ENCODE results near the gene MTCL1. TPM values are rescaled to one million over a fixed set of nuclear protein-coding genes. Genes with fewer than 3 reads are reported as not detected.

MTCL1 gene
- total RNA-seq, 1 experiment from 2014 or later, result 28.3 TPM

- ChIA-PET CTCF (no interaction called here), POLR2A (no interaction called here)
- Histone ChIP-seq H3K36me3 (ENCODE audit: control insufficient read depth, insufficient read depth, low read length) (no peaks in the 10 kb centered on the region), H3K27me3 (replicated peaks; ENCODE audit: control insufficient read depth, insufficient read depth, low read length) (no peaks in the 10 kb centered on the region), H3K9me3 (no peaks in the 10 kb centered on the region), H3K4me3 (ENCODE audit: low read depth, low read length) (no peak overlapping the region), H3K4me1 (peaks cover 10% of the 10 kb centered on the region; the same call in 1 of the 2 replicates)
- Mint-ChIP-seq H3K4me3 (ENCODE audit: unreplicated experiment) (no peak overlapping the region), H3K27me3 (ENCODE audit: insufficient read depth, unreplicated experiment) (peaks cover 2% of the 10 kb centered on the region), H3K27ac (ENCODE audit: unreplicated experiment) (no peak overlapping the region), H3K4me1 (ENCODE audit: low read depth, unreplicated experiment) (peaks cover 9% of the 10 kb centered on the region), H3K9me3 (ENCODE audit: unreplicated experiment) (no peaks in the 10 kb centered on the region), H3K36me3 (ENCODE audit: insufficient read depth, unreplicated experiment) (peaks cover 10% of the 10 kb centered on the region)
- BruUV-seq (replicated peaks), result no TSS peak
- TF ChIP-seq CTCF (IDR thresholded peaks at IDR 0.05; ENCODE audit: insufficient read depth in 1 of 2, low read depth in 1 of 2, low read length in 1 of 2, severe bottlenecking in 1 of 2, unreplicated experiment in 1 of 2), result no peak
- intact Hi-C loops (cut with micrococcal nuclease; ENCODE audit: unreplicated experiment), result no loop called here
- no peak for DNase-seq
These were observed 6.4 kb downstream of the MTCL1 start for GRCh38 chr18:8711736-8712135.

- Histone ChIP-seq H3K36me3 (ENCODE audit: control insufficient read depth, insufficient read depth, low read length) (no peaks in the 10 kb centered on the region), H3K27me3 (replicated peaks; ENCODE audit: control insufficient read depth, insufficient read depth, low read length) (no peaks in the 10 kb centered on the region), H3K9me3 (no peaks in the 10 kb centered on the region), H3K4me3 (ENCODE audit: low read depth, low read length) (no peak overlapping the region), H3K4me1 (peaks cover 21% of the 10 kb centered on the region)
- intact Hi-C loops (cut with micrococcal nuclease; ENCODE audit: unreplicated experiment), result no loop called here
- no peaks in the 10 kb centered on the region for H3K27me3 Mint-ChIP-seq (ENCODE audit: insufficient read depth, unreplicated experiment)
- peaks cover 19% of the 10 kb centered on the region for H3K4me1 Mint-ChIP-seq (ENCODE audit: low read depth, unreplicated experiment)
- H3K4me3 Mint-ChIP-seq (ENCODE audit: unreplicated experiment), result no peak overlapping the region
- DNase-seq, result no peak
- ChIA-PET CTCF (no interaction called here), POLR2A (no interaction called here)
- H3K36me3 Mint-ChIP-seq (ENCODE audit: insufficient read depth, unreplicated experiment), result peaks cover 6% of the 10 kb centered on the region
- TF ChIP-seq CTCF (IDR thresholded peaks at IDR 0.05; ENCODE audit: insufficient read depth in 1 of 2, low read depth in 1 of 2, low read length in 1 of 2, severe bottlenecking in 1 of 2, unreplicated experiment in 1 of 2), result no peak
- no peaks in the 10 kb centered on the region for H3K9me3 Mint-ChIP-seq (ENCODE audit: unreplicated experiment)
- H3K27ac Mint-ChIP-seq (ENCODE audit: unreplicated experiment), result no peak overlapping the region
- BruUV-seq (replicated peaks), result no TSS peak
These were observed 8.3 kb downstream of the MTCL1 start for GRCh38 chr18:8713691-8714090.

GRCh38 chr18:8715599-8715998 lies 10.2 kb downstream of the MTCL1 start:
- TF ChIP-seq CTCF (IDR thresholded peaks at IDR 0.05; ENCODE audit: insufficient read depth in 1 of 2, low read depth in 1 of 2, low read length in 1 of 2, severe bottlenecking in 1 of 2, unreplicated experiment in 1 of 2), result no peak
- Histone ChIP-seq H3K27me3 (replicated peaks; ENCODE audit: control insufficient read depth, insufficient read depth, low read length) (no peaks in the 10 kb centered on the region), H3K9me3 (no peaks in the 10 kb centered on the region), H3K36me3 (ENCODE audit: control insufficient read depth, insufficient read depth, low read length) (no peaks in the 10 kb centered on the region), H3K4me3 (ENCODE audit: low read depth, low read length) (no peak overlapping the region), H3K4me1 (peaks cover 36% of the 10 kb centered on the region)
- Mint-ChIP-seq H3K9me3 (ENCODE audit: unreplicated experiment) (no peaks in the 10 kb centered on the region), H3K36me3 (ENCODE audit: insufficient read depth, unreplicated experiment) (peaks cover 3% of the 10 kb centered on the region), H3K27me3 (ENCODE audit: insufficient read depth, unreplicated experiment) (no peaks in the 10 kb centered on the region), H3K27ac (ENCODE audit: unreplicated experiment) (no peak overlapping the region), H3K4me3 (ENCODE audit: unreplicated experiment) (no peak overlapping the region), H3K4me1 (ENCODE audit: low read depth, unreplicated experiment) (peaks cover 19% of the 10 kb centered on the region)
- DNase-seq, result no peak
- BruUV-seq (replicated peaks), result no TSS peak
- POLR2A ChIA-PET, result interaction anchor here (0.6 kb wide), 1 partner anchor 16 kb away, joined by 8 read pairs; no protein-coding TSS in a partner anchor
- intact Hi-C loops (cut with micrococcal nuclease; ENCODE audit: unreplicated experiment), result no loop called here
- CTCF ChIA-PET, result interaction anchor here (0.7 kb wide), 1 partner anchor 58 kb away, joined by 3 read pairs; no protein-coding TSS in a partner anchor
